ENCODE data around the gene CSNK1D. TPM values are rescaled to one million over a fixed set of nuclear protein-coding genes. Genes with fewer than 3 reads are reported as not detected.

The CSNK1D gene
- total RNA-seq, 1 experiment from 2014 or later: 191 TPM

DNA sequence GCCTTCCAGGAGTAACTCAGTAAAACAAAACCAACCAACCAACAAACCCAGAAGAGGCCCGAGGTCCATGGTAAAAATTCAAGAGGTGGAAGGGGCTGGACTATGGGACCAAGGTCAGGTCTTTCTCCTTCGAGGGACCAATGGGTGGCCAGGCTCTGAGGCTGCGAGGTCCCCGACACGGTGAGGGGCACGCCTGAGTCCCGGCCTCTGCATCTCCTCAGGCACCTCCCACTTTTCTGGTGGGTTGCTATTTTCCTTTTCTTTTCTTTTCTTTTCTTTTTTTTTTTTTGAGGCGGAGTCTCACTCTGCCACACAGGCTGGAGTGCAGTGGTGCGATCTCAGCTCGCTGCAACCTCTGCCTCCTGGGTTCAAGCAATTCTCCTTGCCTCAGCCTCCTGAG lies 26.0 kb upstream of the CSNK1D start:
- Mint-ChIP-seq H3K36me3 (ENCODE audit: insufficient read depth, unreplicated experiment) (peaks cover 5% of the 10 kb centered on the region), H3K4me1 (ENCODE audit: insufficient read depth, unreplicated experiment) (peaks cover 52% of the 10 kb centered on the region), H3K27me3 (ENCODE audit: insufficient read depth, unreplicated experiment) (no peaks in the 10 kb centered on the region), H3K9me3 (ENCODE audit: unreplicated experiment) (no peaks in the 10 kb centered on the region), H3K4me3 (ENCODE audit: unreplicated experiment) (peak overlapping the region; percentile 28), H3K27ac (ENCODE audit: low read depth, unreplicated experiment) (no peak overlapping the region)
- POLR2A ChIA-PET: interaction anchor here (1.2 to 3.6 kb wide), 4 partner anchors 31 to 71 kb away, joined by 4 to 88 read pairs (median 14); partner anchors contain the start of genes SECTM1 and SLC16A3
- TF ChIP-seq, protein P1, sequence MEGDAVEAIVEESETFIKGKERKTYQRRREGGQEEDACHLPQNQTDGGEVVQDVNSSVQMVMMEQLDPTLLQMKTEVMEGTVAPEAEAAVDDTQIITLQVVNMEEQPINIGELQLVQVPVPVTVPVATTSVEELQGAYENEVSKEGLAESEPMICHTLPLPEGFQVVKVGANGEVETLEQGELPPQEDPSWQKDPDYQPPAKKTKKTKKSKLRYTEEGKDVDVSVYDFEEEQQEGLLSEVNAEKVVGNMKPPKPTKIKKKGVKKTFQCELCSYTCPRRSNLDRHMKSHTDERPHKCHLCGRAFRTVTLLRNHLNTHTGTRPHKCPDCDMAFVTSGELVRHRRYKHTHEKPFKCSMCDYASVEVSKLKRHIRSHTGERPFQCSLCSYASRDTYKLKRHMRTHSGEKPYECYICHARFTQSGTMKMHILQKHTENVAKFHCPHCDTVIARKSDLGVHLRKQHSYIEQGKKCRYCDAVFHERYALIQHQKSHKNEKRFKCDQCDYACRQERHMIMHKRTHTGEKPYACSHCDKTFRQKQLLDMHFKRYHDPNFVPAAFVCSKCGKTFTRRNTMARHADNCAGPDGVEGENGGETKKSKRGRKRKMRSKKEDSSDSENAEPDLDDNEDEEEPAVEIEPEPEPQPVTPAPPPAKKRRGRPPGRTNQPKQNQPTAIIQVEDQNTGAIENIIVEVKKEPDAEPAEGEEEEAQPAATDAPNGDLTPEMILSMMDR (IDR thresholded peaks at IDR 0.05; ENCODE audit: unreplicated experiment): no peak
- CTCF ChIA-PET: interaction anchor here (0.7 to 2.8 kb wide), 6 partner anchors 10 to 67 kb away, joined by 3 to 14 read pairs (median 5); partner anchors contain the start of gene CD7
- DNase-seq (ENCODE audit: unreplicated experiment): no peak
- intact Hi-C loops (cut with micrococcal nuclease): no loop called here
- no TSS peak for BruUV-seq (replicated peaks)

DNA sequence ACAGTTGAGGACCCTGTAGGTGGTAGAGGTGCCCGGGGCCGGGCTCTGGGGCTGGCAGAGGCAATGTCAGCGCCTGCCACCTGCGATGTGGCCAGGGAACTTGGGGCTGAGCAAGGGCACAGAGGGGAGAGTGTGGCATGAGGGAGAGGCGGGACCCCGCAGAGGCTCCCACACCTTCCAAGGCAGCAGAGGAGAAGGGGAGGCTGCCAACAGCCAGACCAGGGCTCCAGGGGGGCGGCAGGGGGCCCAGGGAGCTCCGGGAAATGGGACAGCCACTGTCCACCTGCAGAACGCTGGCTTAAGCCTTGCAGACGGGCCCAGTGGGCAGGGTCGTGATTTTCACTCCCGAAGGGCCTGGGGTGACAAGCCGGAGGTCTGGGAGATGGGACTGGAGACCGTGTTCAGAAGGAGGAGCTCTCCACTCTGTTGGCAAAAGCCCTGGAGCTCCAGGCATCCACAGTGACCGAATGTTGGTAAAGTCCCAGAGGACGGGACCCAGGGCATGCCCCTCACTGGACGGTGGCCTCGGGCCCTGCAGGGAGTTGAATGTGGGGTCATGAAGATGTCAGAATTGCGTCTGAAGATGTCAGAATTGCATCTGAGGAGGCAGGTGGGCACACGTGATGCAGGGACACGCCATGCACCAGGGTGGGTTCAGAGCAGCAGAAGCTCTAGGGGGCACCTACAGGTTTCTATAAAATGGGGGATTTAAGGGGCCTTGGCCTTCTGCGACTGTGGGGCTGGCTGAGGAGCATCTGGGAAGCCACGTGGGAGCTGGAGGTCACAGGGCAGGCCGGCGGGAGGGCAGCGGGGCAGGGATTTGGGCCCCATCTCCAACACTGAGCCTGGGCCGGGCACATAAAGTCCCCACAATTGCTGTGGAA lies 25.3 kb upstream of the CSNK1D start:
- Mint-ChIP-seq H3K27ac (ENCODE audit: low read depth, unreplicated experiment) (peak overlapping the region; percentile 98), H3K27me3 (ENCODE audit: insufficient read depth, unreplicated experiment) (no peaks in the 10 kb centered on the region), H3K4me3 (ENCODE audit: unreplicated experiment) (peak overlapping the region; percentile 92), H3K9me3 (ENCODE audit: unreplicated experiment) (no peaks in the 10 kb centered on the region), H3K36me3 (ENCODE audit: insufficient read depth, unreplicated experiment) (peaks cover 5% of the 10 kb centered on the region), H3K4me1 (ENCODE audit: insufficient read depth, unreplicated experiment) (peaks cover 56% of the 10 kb centered on the region)
- intact Hi-C loops (cut with micrococcal nuclease): no loop called here
- ChIA-PET POLR2A (interaction anchor here (0.7 to 3.8 kb wide), 31 partner anchors 9 to 576 kb away, joined by 3 to 88 read pairs (median 6); partner anchors contain the start of genes CCDC57, CSNK1D, FOXK2 and SECTM1), CTCF (interaction anchor here (0.6 to 2.8 kb wide), 9 partner anchors 10 to 141 kb away, joined by 3 to 14 read pairs (median 3); no protein-coding TSS in a partner anchor)
- no peak for DNase-seq (ENCODE audit: unreplicated experiment)
- TSS peak; percentile 59 for BruUV-seq (replicated peaks)
- TF ChIP-seq, protein P1 (IDR thresholded peaks at IDR 0.05; ENCODE audit: unreplicated experiment): no peak

DNA sequence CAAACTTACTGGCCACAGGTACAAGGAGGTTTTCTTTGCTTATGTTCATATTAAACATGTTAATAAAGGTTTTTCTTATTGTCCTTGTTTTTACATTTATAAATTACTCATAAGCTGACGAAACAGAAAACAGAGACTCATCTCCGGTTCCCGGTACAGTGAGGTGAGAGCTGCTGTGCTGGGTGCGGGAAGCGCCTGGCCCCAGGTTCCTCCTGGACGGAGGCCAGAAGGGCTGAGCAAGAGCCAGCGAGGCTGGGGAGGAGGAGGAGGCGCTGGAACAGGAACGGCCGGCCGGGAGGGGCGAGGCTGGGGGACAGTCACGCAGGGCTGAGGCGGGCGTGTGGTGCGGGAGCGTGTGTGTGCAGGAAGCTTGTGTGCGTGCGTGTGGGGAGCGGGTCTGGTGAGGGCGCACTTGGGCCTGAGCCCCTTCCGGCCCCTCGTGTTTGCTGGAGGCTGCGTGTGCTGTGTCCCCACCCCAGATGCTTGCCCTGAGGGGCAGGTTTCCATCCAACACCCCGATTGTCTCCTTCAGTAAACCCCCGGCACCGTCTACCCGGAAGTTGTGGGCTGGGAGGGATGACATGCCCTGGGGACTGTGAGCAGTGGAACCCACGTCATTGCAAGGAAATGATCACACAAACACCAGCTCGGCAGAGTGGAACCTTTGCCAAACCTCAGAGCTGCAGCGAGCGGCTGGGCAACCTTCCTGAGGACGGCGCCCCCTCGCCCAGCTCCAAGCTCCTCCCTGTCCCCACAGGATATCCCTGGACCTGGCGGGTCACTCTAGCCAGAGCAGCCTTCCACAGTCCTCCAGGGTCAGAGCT lies 24.4 kb upstream of the CSNK1D start:
- Mint-ChIP-seq H3K36me3 (ENCODE audit: insufficient read depth, unreplicated experiment) (peaks cover 5% of the 10 kb centered on the region), H3K4me3 (ENCODE audit: unreplicated experiment) (peak overlapping the region; percentile 92), H3K27ac (ENCODE audit: low read depth, unreplicated experiment) (peak overlapping the region; percentile 98), H3K27me3 (ENCODE audit: insufficient read depth, unreplicated experiment) (no peaks in the 10 kb centered on the region), H3K9me3 (ENCODE audit: unreplicated experiment) (no peaks in the 10 kb centered on the region), H3K4me1 (ENCODE audit: insufficient read depth, unreplicated experiment) (peaks cover 56% of the 10 kb centered on the region)
- intact Hi-C loops (cut with micrococcal nuclease): loop anchor here (1.0 kb wide), 1 partner anchor 52 kb away; no protein-coding TSS in a partner anchor
- TF ChIP-seq, protein P1 (IDR thresholded peaks at IDR 0.05; ENCODE audit: unreplicated experiment): no peak
- ChIA-PET POLR2A (interaction anchor here (0.7 to 3.8 kb wide), 41 partner anchors 10 to 577 kb away, joined by 3 to 88 read pairs (median 5); partner anchors contain the start of genes CCDC57, CD7, CSNK1D and FOXK2), CTCF (interaction anchor here (0.6 to 2.8 kb wide), 9 partner anchors 11 to 253 kb away, joined by 3 to 14 read pairs (median 3); no protein-coding TSS in a partner anchor)
- BruUV-seq (replicated peaks): no TSS peak
- DNase-seq (ENCODE audit: unreplicated experiment): peak; percentile 98
